ENCODE measurements around the gene FASLG. TPM values are rescaled to one million over a fixed set of nuclear protein-coding genes. Genes with fewer than 3 reads are reported as not detected.

The FASLG gene
- total RNA-seq, 4 donors from 2014 or later = not detected

- WGBS, 2 donors = 95 to 96% methylated on average over 3 of the region's 3 CpGs
- DNase-seq (ENCODE audit: low spot score in 2 of 2) = no peak
- no peak for TF ChIP-seq POLR2A (IDR thresholded peaks at IDR 0.05)
- TF ChIP-seq, protein P1, sequence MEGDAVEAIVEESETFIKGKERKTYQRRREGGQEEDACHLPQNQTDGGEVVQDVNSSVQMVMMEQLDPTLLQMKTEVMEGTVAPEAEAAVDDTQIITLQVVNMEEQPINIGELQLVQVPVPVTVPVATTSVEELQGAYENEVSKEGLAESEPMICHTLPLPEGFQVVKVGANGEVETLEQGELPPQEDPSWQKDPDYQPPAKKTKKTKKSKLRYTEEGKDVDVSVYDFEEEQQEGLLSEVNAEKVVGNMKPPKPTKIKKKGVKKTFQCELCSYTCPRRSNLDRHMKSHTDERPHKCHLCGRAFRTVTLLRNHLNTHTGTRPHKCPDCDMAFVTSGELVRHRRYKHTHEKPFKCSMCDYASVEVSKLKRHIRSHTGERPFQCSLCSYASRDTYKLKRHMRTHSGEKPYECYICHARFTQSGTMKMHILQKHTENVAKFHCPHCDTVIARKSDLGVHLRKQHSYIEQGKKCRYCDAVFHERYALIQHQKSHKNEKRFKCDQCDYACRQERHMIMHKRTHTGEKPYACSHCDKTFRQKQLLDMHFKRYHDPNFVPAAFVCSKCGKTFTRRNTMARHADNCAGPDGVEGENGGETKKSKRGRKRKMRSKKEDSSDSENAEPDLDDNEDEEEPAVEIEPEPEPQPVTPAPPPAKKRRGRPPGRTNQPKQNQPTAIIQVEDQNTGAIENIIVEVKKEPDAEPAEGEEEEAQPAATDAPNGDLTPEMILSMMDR (IDR thresholded peaks at IDR 0.05) = no peak
- intact Hi-C loops (cut with DNase I; ENCODE audit: low total_unique reads) = no loop called here
- no peak overlapping the region for H3K4me3 ChIP-seq (ENCODE audit: low read depth, poor library complexity, severe bottlenecking)
Observed at GRCh38 chr1:172669011-172669410, 10.1 kb downstream of the FASLG start.

DNA sequence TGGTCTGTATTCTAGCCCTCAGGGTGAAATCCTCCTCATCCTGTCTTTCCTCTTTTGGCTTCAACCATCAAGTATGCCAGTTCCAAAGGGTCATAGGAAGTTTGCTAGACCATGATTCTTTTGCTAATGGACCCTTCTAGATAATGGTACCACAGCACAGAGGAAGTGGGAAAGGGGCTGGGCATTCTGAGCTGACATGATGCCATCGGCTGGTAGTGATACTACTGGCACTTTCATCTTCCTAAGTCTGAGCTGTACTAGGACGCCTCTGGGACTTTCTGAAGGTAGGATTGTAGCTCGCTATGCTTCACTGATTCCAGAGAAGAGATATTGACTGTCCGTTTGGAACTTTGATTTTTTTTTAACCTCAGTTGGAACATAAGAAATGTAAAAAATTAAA lies 11.4 kb downstream of the FASLG start:
- intact Hi-C loops (cut with DNase I; ENCODE audit: low total_unique reads) = no loop called here
- H3K4me3 ChIP-seq (ENCODE audit: low read depth, poor library complexity, severe bottlenecking) = no peak overlapping the region
- WGBS, 2 donors = 81 to 83% methylated on average over 4 of the region's 4 CpGs
- TF ChIP-seq, protein P1 (IDR thresholded peaks at IDR 0.05) = no peak
- no peak for TF ChIP-seq POLR2A (IDR thresholded peaks at IDR 0.05)
- DNase-seq (ENCODE audit: low spot score in 2 of 2) = no peak

DNA sequence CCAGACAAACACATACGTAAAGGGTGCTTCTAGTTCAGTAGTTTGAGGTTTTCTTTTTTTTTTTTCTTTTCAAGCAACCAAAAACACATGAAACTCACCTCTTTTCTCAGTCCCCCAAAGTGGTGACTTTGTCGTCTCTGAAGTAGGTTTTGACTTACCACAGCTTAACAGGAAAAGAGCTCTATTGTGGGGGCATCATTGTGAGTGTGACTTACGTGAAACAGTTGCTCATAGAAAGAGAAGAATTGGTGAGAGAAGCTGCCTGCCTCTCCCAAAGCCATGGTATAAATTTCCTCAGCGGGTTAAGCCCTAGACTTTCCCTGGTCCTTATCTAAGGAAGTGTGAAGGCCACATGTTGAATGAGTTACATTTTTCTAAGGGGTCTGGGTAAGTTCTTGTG lies 11.9 kb downstream of the FASLG start:
- H3K4me3 ChIP-seq (ENCODE audit: low read depth, poor library complexity, severe bottlenecking) = no peak overlapping the region
- DNase-seq (ENCODE audit: low spot score in 2 of 2) = no peak
- TF ChIP-seq POLR2A (IDR thresholded peaks at IDR 0.05) = no peak
- TF ChIP-seq, protein P1 (IDR thresholded peaks at IDR 0.05) = no peak
- 70 to 73% methylated on average over 4 of the region's 4 CpGs for WGBS, 2 donors
- intact Hi-C loops (cut with DNase I; ENCODE audit: low total_unique reads) = no loop called here

DNA sequence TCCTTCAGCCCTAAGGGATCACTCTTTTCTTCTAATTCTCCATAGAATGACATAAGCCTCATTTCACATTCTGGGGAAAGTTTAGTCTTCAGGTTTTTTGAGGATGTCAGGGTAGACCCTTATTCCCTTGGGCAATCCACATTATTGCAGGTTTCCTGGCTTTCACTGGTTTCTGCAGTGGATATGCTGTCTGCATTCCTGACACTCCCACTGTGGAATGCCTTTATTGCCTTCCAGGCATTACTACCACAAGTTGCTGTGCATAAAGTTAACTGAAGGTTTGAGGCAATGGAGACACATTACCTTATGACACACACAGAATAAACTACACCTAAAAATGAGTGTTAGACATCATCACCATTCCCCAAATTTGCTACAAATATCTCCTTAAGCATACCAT lies 12.7 kb downstream of the FASLG start:
- intact Hi-C loops (cut with DNase I; ENCODE audit: low total_unique reads) = no loop called here
- no peak for TF ChIP-seq POLR2A (IDR thresholded peaks at IDR 0.05)
- TF ChIP-seq, protein P1 (IDR thresholded peaks at IDR 0.05) = no peak
- no peak for DNase-seq (ENCODE audit: low spot score in 2 of 2)
- H3K4me3 ChIP-seq (ENCODE audit: low read depth, poor library complexity, severe bottlenecking) = no peak overlapping the region

GRCh38 chr1:172672720-172673119 lies 13.8 kb downstream of the FASLG start:
- H3K4me3 ChIP-seq (ENCODE audit: low read depth, poor library complexity, severe bottlenecking) = no peak overlapping the region
- intact Hi-C loops (cut with DNase I; ENCODE audit: low total_unique reads) = no loop called here
- TF ChIP-seq POLR2A (IDR thresholded peaks at IDR 0.05) = no peak
- TF ChIP-seq, protein P1 (IDR thresholded peaks at IDR 0.05) = no peak
- 64 to 80% methylated on average over 2 of the region's 2 CpGs for WGBS, 2 donors
- DNase-seq (ENCODE audit: low spot score in 2 of 2) = no peak

DNA sequence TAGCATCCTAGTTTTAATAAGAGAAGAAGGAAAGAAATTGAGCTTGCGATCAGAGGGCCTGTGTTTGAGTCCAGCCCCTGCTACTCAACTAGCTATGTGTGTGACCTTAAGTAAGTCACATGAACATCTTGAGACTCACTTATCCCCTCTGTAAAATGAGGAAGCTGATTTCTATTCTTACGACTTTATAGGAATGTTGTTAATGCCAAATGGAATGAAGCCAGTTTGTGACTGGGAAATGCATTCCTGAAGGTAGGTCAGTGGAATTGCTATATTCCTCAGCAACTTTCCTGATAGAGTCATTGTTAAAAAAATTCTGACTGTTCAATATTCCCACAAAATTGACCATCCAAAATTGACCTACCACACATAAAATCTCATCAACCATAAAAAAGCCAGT lies 14.9 kb downstream of the FASLG start:
- intact Hi-C loops (cut with DNase I; ENCODE audit: low total_unique reads) = no loop called here
- TF ChIP-seq POLR2A (IDR thresholded peaks at IDR 0.05) = no peak
- DNase-seq (ENCODE audit: low spot score in 2 of 2) = no peak
- WGBS, 2 donors = 67 to 69% methylated on average over 2 of the region's 2 CpGs
- no peak overlapping the region for H3K4me3 ChIP-seq (ENCODE audit: low read depth, poor library complexity, severe bottlenecking)

Data from lower leg skin (tissue), 4 donors.